Lung (tissue), 12 donors: ENCODE measurements around the gene AMTN. TPM values are rescaled to one million over a fixed set of nuclear protein-coding genes. Genes with fewer than 3 reads are reported as not detected.

Experiments used
- ATAC-seq: fragments of 200-7000 bp; cut with Tn5 transposase; one replicate; pipeline ENCODE4 v1.9.1; 2020; ENCODE audit warnings: moderate number of reproducible peaks; ENCODE audit not compliant: insufficient read depth, low FRiP score
- DNase-seq, 3 donors: peaks; one replicate each; pipeline ENCODE4 v3.0.0-alpha.2; 2013 to 2017
- H3K27ac ChIP-seq, 2 donors: one replicate each; pipeline ENCODE4 v1.5.1; 2013; ENCODE audit warnings: mild to moderate bottlenecking in 2 of 2, moderate library complexity in 2 of 2, control low read depth in 1 of 2, inconsistent platforms in 1 of 2, low read depth in 1 of 2, low read length in 1 of 2
- H3K27me3 ChIP-seq, 3 donors: one replicate each; pipeline ENCODE4 v1.5.1; 2013; ENCODE audit warnings: low read length in 2 of 3; ENCODE audit not compliant: control insufficient read depth in 3 of 3, insufficient read depth in 3 of 3
- H3K36me3 ChIP-seq, 4 donors: one replicate each; pipeline ENCODE4 v1.5.1; 2013; ENCODE audit warnings: low read length in 4 of 4, mild to moderate bottlenecking in 1 of 4, moderate library complexity in 1 of 4; ENCODE audit not compliant: control insufficient read depth in 4 of 4, insufficient read depth in 4 of 4
- H3K4me1 ChIP-seq, 5 donors: one replicate each; pipeline ENCODE4 v1.5.1; 2013; ENCODE audit warnings: low read length in 5 of 5, mild to moderate bottlenecking in 2 of 5, moderate library complexity in 1 of 5; ENCODE audit not compliant: control insufficient read depth in 5 of 5, insufficient read depth in 5 of 5
- H3K4me3 ChIP-seq: one replicate; pipeline ENCODE4 v1.5.1; 2013; ENCODE audit warnings: mild to moderate bottlenecking, control low read depth, moderate library complexity
- H3K9ac ChIP-seq, 2 donors: one replicate each; pipeline ENCODE4 v1.5.1; 2013; ENCODE audit warnings: low read length in 2 of 2, control low read depth in 1 of 2; ENCODE audit not compliant: insufficient read depth in 1 of 2
- H3K9me3 ChIP-seq, 4 donors: one replicate each; pipeline ENCODE4 v1.5.1; 2013; ENCODE audit warnings: low read length in 3 of 4, mild to moderate bottlenecking in 1 of 4, moderate library complexity in 1 of 4; ENCODE audit not compliant: control insufficient read depth in 4 of 4, insufficient read depth in 3 of 4
- CTCF ChIP-seq: IDR thresholded peaks from 2 replicates; pipeline ENCODE4 v1.5.1; 2012; ENCODE audit warnings: mild to moderate bottlenecking; ENCODE audit errors: control extremely low read depth, extremely low read depth
- WGBS, 2 donors: extraction: QIAGEN DNeasy Blood & Tissue Kit; methylation state at CpG; one replicate each; pipeline ENCODE4 v1.1.7; 2013; 5-methylcytosine and 5-hydroxymethylcytosine counted together
- polyA plus RNA-seq, 2 donors: library from polyadenylated mRNA; stranded (reverse); fragments of 200-250 nt; gene quantifications; one replicate each; pipeline ENCODE4 v1.2.1, GENCODE V29; 2013
- total RNA-seq, 2 donors: library from RNA; depleted of rRNA in 1 of 2; stranded (reverse); fragments of >200 nt in 1 of 2; gene quantifications; one replicate each; pipeline ENCODE4 v1.2.1, GENCODE V29; 2014 to 2021
- donor health status: control.
- donor health status: control.
- donor health status: Bipolar disorder and iron deficiency.
- donor health status: healthy.
- donor health status: DM: yes; HTN: yes; CAD: no.

AMTN gene
- total and polyA plus RNA-seq, 4 donors: 0.51 TPM; not detected in 3

GRCh38 chr4:70508801-70509200 lies 9.6 kb upstream of the AMTN start:
- ATAC-seq: no peak
- H3K36me3 ChIP-seq: no peaks in the 10 kb centered on the region
- TF ChIP-seq CTCF: no peak
- WGBS, 2 donors: 52 to 67% methylated on average over 1 of the region's 1 CpG
- no peak overlapping the region for H3K4me3 ChIP-seq
- H3K27ac ChIP-seq: no peak overlapping the region
- H3K4me1 ChIP-seq: no peaks in the 10 kb centered on the region
- no peak overlapping the region for H3K9ac ChIP-seq
- H3K9me3 ChIP-seq: no peaks in the 10 kb centered on the region
- peak in 1 of 3 donors; percentile 35 for DNase-seq
- no peaks in the 10 kb centered on the region for H3K27me3 ChIP-seq

- ATAC-seq: no peak
- no peak for TF ChIP-seq CTCF
- Histone ChIP-seq H3K4me1 (no peaks in the 10 kb centered on the region), H3K4me3 (no peak overlapping the region), H3K9me3 (no peaks in the 10 kb centered on the region), H3K9ac (no peak overlapping the region), H3K27me3 (no peaks in the 10 kb centered on the region), H3K27ac (no peak overlapping the region), H3K36me3 (no peaks in the 10 kb centered on the region)
- WGBS, 2 donors: 86 to 91% methylated on average over 3 of the region's 3 CpGs
- DNase-seq: no peak
These were observed 7.0 kb upstream of the AMTN start for GRCh38 chr4:70511365-70511764.

GRCh38 chr4:70515367-70516250 lies 2.8 kb upstream of the AMTN start:
- WGBS, 2 donors: 74 to 90% methylated on average over 4 of the region's 4 CpGs

More at GRCh38 chr4:70515367-70516250, 2.8 kb upstream of the AMTN start:
- H3K36me3 ChIP-seq: no peaks in the 10 kb centered on the region
- H3K27me3 ChIP-seq: no peaks in the 10 kb centered on the region
- no peak overlapping the region for H3K27ac ChIP-seq
- H3K9ac ChIP-seq: no peak overlapping the region
- DNase-seq (no peak), ATAC-seq (no peak)
- no peak for TF ChIP-seq CTCF
- H3K4me1 ChIP-seq: no peaks in the 10 kb centered on the region
- no peaks in the 10 kb centered on the region for H3K9me3 ChIP-seq
- no peak overlapping the region for H3K4me3 ChIP-seq
